NCI-H2029 treated with DMSO at 0.1 percent for 48 hours (cell line): ENCODE measurements around the gene FEZ2.

ENCODE experiments used
- DNase-seq: peaks from one replicate; lab custom pipeline; 2025; lab: John Stamatoyannopoulos, UW

Gene FEZ2

GRCh38 chr2:36528766-36529392 is 69.1 kb downstream of the FEZ2 start:
- no peak for DNase-seq

DNA sequence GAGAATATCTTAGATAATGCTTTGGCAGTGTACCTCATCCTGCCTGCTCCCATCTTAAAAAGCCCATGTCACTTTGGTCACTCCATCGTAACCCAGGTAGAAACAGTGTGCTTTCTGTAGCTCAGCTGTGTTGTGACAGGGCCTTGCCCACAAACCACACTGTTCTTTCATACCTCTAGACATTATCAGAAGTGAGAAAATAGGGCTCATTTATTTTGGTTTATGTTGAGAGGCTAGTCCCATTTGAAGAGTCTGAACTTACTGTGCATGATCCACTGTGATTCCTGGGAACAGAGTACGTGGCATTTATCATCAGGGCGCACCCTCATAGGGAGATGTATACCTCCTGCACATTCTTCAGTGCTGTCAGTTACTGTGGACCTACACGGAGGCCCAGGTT is 69.7 kb downstream of the FEZ2 start:
- no peak for DNase-seq

GRCh38 chr2:36526226-36526625 is 71.7 kb downstream of the FEZ2 start:
- no peak for DNase-seq

DNA sequence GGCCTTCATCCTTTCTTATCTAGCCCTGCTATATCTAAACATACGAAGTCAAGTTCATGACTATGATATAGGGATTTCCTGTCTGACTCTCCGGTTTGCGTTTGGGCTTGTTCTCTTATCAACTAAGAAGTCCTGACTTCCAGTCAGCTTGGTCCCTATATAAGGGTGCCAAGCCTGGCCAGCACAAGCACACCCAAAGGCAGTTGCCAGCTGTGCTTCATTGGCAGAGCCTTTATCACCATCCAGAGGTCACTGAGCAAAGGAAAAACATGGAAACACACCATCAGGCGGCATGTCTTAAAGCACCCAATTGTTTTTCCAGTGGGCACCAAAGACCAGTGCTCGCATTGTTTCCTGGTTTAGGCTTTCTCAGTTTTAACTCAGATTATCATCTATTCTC is 72.7 kb downstream of the FEZ2 start:
- no peak for DNase-seq

DNA sequence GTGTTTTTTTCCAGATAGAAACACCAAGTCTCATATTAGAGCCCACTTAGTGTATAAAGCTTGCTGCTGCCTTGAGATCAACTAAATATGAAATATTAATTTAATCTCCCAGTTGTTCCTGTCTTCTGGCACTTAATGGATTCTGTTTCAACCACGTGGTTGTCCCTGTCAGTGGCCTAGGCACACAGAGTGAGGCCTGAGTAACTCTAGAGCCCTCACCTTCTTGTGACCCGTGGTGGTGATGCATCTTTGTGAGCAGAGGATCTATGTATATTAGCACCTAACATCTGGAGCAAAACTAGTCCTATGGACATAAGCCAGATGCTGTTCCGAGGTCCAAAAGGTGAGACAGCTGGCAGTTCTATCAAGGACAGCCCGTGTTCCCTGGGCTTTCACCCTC is 74.8 kb downstream of the FEZ2 start:
- no peak for DNase-seq

GRCh38 chr2:36520431-36520830 is 77.5 kb downstream of the FEZ2 start:
- DNase-seq: no peak

DNA sequence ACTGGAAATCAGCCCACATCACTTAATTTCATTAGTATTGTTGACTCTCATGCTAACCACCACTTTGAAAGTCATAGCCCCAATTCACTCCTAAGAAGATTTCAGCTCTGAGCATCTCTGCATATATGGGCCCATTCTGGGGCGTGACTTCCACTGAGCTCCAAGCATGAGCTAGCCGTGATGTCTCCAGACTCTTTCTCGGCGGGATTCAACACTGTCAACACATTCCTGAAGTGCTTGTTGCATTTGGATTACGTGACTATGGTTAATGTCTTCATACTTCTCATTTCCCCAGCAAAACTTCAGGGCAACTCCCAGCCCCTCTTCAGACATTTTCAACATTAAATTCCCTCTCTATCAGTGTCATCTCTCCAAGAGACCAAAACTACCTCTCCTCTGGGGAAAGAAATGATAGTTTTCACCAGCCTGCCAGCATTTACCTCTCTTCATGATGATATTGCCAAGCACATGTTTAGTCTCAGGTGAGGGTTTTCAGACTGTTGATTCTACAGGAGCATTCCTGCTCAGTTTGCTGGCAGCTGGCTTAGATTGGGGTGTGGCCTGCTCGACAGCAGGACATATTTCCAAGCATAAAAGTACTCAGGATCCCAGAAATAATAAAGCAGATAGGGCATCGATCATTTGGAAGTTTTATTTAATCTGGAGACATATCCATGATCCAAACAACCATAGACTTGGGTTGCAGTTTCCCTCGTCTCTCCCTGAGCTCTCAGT is 81.7 kb downstream of the FEZ2 start:
- DNase-seq: no peak

DNA sequence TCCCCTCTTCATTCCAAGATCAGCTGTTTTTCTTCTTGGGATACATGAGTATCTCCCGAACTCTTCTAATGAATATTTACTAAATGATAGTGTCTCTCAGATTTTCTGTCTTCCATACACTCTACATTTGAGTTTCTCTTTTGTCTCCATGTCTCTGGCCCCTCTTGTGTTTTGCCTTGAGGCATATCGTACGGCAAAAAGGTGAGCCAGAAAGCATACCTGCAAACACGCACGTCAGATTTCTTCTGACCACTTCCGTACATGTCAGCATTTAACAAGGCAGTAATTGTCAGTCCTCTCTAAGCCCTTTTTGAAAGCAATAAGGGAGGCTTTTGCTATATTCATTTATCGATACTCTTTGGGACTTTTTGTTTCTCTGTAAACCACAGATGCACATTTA is 82.4 kb downstream of the FEZ2 start:
- DNase-seq: no peak

DNA sequence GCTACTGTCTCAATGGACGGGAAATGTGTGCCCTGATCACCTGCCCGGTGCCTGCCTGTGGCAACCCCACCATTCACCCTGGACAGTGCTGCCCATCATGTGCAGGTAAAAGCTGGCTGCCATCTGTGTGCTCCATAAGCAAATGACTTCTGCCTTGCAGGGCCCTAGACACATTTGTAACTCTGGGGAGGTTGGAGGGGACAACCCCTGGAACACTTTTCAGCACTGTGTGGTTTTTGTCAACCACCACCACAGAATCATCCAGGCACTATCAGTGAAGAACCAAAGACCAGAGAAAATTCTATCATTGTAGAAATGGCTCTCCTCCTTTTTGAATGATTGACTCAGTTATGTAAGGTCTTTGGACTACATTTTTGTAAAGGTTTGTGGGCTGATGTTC is 84.3 kb downstream of the FEZ2 start:
- DNase-seq: no peak

DNA sequence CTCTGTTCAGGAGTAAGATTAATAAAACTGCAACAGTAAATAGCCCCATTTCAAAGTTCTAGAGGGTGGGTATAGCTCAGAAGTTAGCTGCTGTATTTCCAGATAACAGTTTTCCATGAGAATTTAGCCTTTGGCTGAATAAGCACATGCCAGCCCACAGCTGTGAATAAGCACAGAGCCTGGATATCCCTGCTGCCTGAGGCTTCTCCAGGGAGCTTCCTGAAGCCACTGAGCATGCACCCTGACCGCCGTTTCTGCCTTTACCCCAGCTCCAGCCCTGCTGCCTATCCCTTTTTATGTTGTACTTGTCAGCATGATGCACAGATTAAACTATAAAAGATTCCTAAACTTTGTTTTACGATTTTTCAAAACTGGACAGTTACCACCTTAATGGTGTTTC is 85.3 kb downstream of the FEZ2 start:
- DNase-seq: no peak

GRCh38 chr2:36511858-36512603 is 85.9 kb downstream of the FEZ2 start:
- no peak for DNase-seq

GRCh38 chr2:36509075-36509474 is 88.9 kb downstream of the FEZ2 start:
- DNase-seq: no peak

DNA sequence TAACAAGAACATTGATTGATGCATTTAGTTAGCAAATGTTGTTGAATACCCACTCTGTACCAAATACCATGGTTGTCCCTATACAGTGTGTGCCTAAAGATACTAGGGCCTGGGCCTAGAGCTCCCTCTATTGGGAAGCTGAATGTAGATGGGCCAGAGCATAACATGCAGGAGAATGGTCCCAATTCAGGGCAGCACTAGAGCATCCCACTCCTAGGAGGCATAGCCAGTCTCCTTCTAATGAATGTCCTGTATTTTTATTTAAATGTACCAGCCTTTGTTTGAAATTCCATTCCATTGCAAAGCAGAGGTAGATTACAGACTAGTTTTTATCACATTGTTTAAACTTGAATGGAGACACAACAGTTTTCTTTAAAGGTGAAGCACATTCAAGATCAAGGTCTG is 90.6 kb downstream of the FEZ2 start:
- DNase-seq: peak; percentile 50
